Activated naive CD4-positive, alpha-beta T cell treated with Interleukin-2 at 50 U/mL for 16 hours (primary cell): ENCODE results near the gene HOXA7.

Source experiments
- DNase-seq: peaks from one replicate; pipeline ENCODE4 v3.0.0-alpha.2; 2020

The HOXA7 gene

GRCh38 chr7:27157702-27158431, 1.4 kb upstream of the HOXA7 start:
- peak; percentile 1 for DNase-seq

GRCh38 chr7:27156916-27157701, 634 bp upstream of the HOXA7 start:
- peak; percentile 1 for DNase-seq

- peak; percentile 7 for DNase-seq
These were observed 513 bp downstream of the HOXA7 start for GRCh38 chr7:27155816-27156507.

- DNase-seq: peak; percentile 45
These were observed 1.3 kb downstream of the HOXA7 start for GRCh38 chr7:27154901-27155815.

GRCh38 chr7:27154369-27154768, 2.1 kb downstream of the HOXA7 start:
- DNase-seq: peak; percentile 1

GRCh38 chr7:27153526-27153925, 2.9 kb downstream of the HOXA7 start:
- DNase-seq: peak; percentile 1

GRCh38 chr7:27152816-27153442, 3.5 kb downstream of the HOXA7 start:
- DNase-seq: no peak

GRCh38 chr7:27151931-27152815, 4.3 kb downstream of the HOXA7 start, which contains the start of gene HOXA3:
Gene HOXA3, minus strand, starts transcription at chr7:27152583. Its CDS starts 41,943 bp downstream, at chr7:27110640.
- peak; percentile 3 for DNase-seq

- peak; percentile 1 for DNase-seq
These were observed 5.0 kb downstream of the HOXA7 start for GRCh38 chr7:27151341-27151930.

- DNase-seq: peak; percentile 72
These were observed 5.7 kb downstream of the HOXA7 start for GRCh38 chr7:27150568-27151340.

GRCh38 chr7:27149842-27150567, 6.5 kb downstream of the HOXA7 start:
- peak; percentile 0 for DNase-seq

- DNase-seq: no peak
These were observed 7.5 kb downstream of the HOXA7 start for GRCh38 chr7:27148756-27149641.

GRCh38 chr7:27148031-27148755, 8.3 kb downstream of the HOXA7 start:
- no peak for DNase-seq

GRCh38 chr7:27147199-27148030, 9.1 kb downstream of the HOXA7 start, which contains the start of gene HOXA6:
Gene HOXA6, minus strand, starts transcription at chr7:27147774. Its CDS starts 25 bp downstream, at chr7:27147749.
- DNase-seq: no peak

- no peak for DNase-seq
These were observed 9.8 kb downstream of the HOXA7 start for GRCh38 chr7:27146491-27147198.
